IPS-15b (cell line): Measurements from ENCODE around the gene IZUMO4.

Experiments
- H3K27me3 ChIP-seq: one replicate; pipeline ENCODE4 v1.6.1; 2013; ENCODE audit warnings: low read length; ENCODE audit not compliant: control insufficient read depth, insufficient read depth
- H3K36me3 ChIP-seq: one replicate; pipeline ENCODE4 v1.6.1; 2013; ENCODE audit warnings: low read length; ENCODE audit not compliant: control insufficient read depth, insufficient read depth
- H3K4me1 ChIP-seq: one replicate; pipeline ENCODE4 v1.6.1; 2013; ENCODE audit warnings: mild to moderate bottlenecking, low read length; ENCODE audit not compliant: control insufficient read depth, insufficient read depth
- H3K4me3 ChIP-seq: one replicate; pipeline ENCODE4 v1.5.1; 2013; ENCODE audit warnings: low read depth, low read length
- H3K9ac ChIP-seq: one replicate; pipeline ENCODE4 v1.6.1; 2013; ENCODE audit warnings: low read depth, mild to moderate bottlenecking, low read length
- H3K9me3 ChIP-seq: one replicate; pipeline ENCODE4 v1.6.1; 2013; ENCODE audit warnings: mild to moderate bottlenecking, low read length; ENCODE audit not compliant: control insufficient read depth, insufficient read depth

Gene IZUMO4

GRCh38 chr19:2062389-2062729 is 34.4 kb upstream of the IZUMO4 start:
- H3K4me3 ChIP-seq = peak overlapping the region; percentile 79
- peak overlapping the region; percentile 77 for H3K9ac ChIP-seq
- H3K27me3 ChIP-seq = no peaks in the 10 kb centered on the region
- H3K36me3 ChIP-seq = no peaks in the 10 kb centered on the region
- H3K9me3 ChIP-seq = no peaks in the 10 kb centered on the region
- peaks cover 4% of the 10 kb centered on the region for H3K4me1 ChIP-seq

GRCh38 chr19:2062770-2063169 is 33.9 kb upstream of the IZUMO4 start:
- peaks cover 4% of the 10 kb centered on the region for H3K4me1 ChIP-seq
- no peaks in the 10 kb centered on the region for H3K27me3 ChIP-seq
- H3K36me3 ChIP-seq = no peaks in the 10 kb centered on the region
- H3K9ac ChIP-seq = no peak overlapping the region
- no peak overlapping the region for H3K4me3 ChIP-seq
- H3K9me3 ChIP-seq = no peaks in the 10 kb centered on the region

GRCh38 chr19:2063824-2064223 is 32.9 kb upstream of the IZUMO4 start:
- no peaks in the 10 kb centered on the region for H3K9me3 ChIP-seq
- no peak overlapping the region for H3K4me3 ChIP-seq
- H3K36me3 ChIP-seq = no peaks in the 10 kb centered on the region
- H3K9ac ChIP-seq = no peak overlapping the region
- H3K4me1 ChIP-seq = peaks cover 4% of the 10 kb centered on the region
- no peaks in the 10 kb centered on the region for H3K27me3 ChIP-seq

- H3K9me3 ChIP-seq = no peaks in the 10 kb centered on the region
- peaks cover 4% of the 10 kb centered on the region for H3K4me1 ChIP-seq
- H3K4me3 ChIP-seq = no peak overlapping the region
- no peaks in the 10 kb centered on the region for H3K36me3 ChIP-seq
- no peaks in the 10 kb centered on the region for H3K27me3 ChIP-seq
- H3K9ac ChIP-seq = no peak overlapping the region
Observed at GRCh38 chr19:2064395-2064787, 32.3 kb upstream of the IZUMO4 start.

DNA sequence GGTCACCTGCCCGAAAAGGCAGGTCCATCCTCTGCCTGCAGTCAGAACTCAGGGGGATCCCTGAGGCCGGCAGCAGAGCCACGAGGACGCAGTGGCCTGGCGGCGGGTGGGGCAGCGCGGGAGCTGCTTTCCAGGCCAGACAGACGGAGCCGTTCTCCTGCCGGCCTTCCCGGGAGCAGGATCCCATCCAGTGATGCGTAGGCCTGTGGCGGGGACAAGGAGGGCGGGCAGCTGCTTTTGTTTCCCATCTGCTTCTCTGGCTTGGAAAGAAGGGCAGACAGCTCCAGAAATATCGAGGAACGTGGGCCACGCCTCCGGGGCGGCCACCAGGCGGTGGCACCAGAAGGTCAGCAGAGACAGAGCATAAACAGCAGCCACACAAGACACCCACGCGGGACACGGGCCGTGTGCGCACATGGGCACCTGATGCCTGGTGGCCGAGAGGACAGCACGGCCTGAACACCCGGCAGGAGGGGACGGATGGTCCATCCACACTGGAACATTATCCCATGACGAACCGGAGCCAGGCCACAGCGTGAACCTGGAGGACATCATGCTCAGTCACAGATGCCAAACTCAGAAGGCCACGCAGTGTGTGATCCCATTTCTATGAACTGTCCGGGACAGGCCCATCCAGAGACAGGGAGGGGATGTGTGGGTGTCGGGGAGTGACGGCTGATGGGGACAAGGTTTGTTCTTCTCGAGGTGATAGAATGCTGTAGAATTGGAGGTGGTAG is 31.8 kb upstream of the IZUMO4 start:
- peaks cover 4% of the 10 kb centered on the region for H3K4me1 ChIP-seq

DNA sequence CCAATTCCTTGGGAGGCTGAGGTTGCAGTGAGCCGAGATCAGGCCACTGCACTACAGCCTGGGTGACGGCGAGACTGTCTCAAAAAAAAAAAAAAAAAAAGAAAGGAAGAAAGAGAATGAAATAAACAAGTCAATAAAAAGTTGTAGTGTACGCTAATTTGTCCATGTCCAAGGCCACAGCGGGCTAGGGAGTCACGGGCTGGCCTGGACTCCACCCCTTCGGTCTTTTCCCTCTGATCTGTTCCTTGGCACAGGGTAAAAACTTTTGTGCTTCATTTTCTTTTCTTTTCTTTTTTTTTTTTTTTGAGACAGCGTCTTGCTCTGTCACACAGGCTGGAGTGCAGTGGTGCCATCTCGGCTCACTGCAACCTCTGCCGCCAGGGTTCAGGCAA is 26.3 kb upstream of the IZUMO4 start:
- Histone ChIP-seq H3K36me3 (peaks cover 2% of the 10 kb centered on the region), H3K27me3 (no peaks in the 10 kb centered on the region), H3K4me1 (no peaks in the 10 kb centered on the region), H3K9me3 (no peaks in the 10 kb centered on the region), H3K4me3 (no peak overlapping the region), H3K9ac (no peak overlapping the region)

More for the DNA sequence above, 31.8 kb upstream of the IZUMO4 start:
- Histone ChIP-seq H3K9me3 (no peaks in the 10 kb centered on the region), H3K36me3 (no peaks in the 10 kb centered on the region), H3K27me3 (no peaks in the 10 kb centered on the region), H3K4me3 (no peak overlapping the region), H3K9ac (no peak overlapping the region)

- Histone ChIP-seq H3K4me3 (no peak overlapping the region), H3K4me1 (no peaks in the 10 kb centered on the region), H3K9ac (no peak overlapping the region), H3K27me3 (no peaks in the 10 kb centered on the region), H3K9me3 (no peaks in the 10 kb centered on the region), H3K36me3 (peaks cover 2% of the 10 kb centered on the region)
Observed at GRCh38 chr19:2070986-2071673, 25.6 kb upstream of the IZUMO4 start.

DNA sequence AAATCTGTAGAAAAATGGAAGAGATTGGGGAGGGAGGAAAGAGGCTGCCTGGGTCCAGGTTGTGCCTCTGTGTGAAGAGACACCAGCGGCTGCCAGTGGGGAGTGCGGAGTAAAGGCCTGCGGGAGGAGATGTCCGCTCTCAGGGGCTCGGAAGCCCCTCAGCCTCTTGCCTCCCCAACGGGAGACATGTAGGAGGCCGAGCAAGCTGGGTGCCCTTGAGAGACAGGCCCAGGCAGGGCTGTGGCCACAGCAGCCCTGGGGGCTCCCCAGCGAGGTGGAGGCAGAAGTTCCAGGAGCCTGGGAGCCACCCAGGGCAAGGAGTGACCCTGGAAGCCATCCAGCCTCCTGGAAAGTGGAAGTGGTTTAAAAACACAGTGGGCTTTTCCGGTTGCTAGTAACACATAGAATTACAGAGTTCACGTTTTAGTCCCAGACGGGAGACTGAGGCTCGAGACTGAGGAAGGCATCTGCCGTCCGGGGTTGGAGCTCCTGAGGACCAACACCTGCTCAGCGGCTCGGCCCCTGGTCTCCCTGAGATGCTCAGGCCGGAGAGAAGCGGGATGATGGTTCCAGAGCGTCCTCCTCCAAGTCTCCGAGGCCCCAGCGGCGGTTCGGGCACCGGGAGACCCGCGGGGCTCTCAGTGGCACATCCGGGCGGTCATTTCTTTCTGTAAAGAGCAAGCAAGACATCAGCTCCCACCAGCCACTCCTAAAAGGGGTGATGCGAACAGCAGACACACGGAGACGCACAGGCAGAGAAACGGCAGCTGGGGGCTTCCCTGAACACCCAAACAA is 23.8 kb upstream of the IZUMO4 start:
- Histone ChIP-seq H3K4me1 (no peaks in the 10 kb centered on the region), H3K4me3 (no peak overlapping the region), H3K27me3 (no peaks in the 10 kb centered on the region), H3K36me3 (peaks cover 2% of the 10 kb centered on the region), H3K9ac (no peak overlapping the region), H3K9me3 (no peaks in the 10 kb centered on the region)

DNA sequence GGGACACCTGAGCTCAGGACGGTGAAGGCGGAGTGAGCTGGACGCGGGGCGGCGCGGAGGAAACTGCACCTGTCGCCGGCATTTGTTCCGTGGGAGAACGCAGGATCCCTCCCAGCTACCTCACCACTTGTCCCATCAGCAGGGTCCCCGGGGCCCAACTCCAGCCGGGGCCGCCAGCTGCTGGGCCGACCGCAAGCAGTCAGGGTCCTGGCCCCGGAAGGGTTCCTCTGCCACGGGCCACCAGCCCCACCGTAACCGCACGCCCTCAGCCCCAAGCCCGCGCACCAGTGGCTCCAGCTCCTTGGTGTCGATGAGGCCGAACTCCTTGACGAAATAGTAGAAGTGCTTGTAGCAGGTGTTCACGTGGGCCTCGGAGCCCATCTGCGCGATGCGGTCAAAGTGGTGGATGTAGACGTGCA is 20.2 kb upstream of the IZUMO4 start:
- Histone ChIP-seq H3K27me3 (no peaks in the 10 kb centered on the region), H3K36me3 (peaks cover 5% of the 10 kb centered on the region), H3K9ac (no peak overlapping the region), H3K9me3 (no peaks in the 10 kb centered on the region), H3K4me3 (no peak overlapping the region), H3K4me1 (no peaks in the 10 kb centered on the region)

GRCh38 chr19:2077398-2077797 is 19.3 kb upstream of the IZUMO4 start:
- Histone ChIP-seq H3K36me3 (peaks cover 5% of the 10 kb centered on the region), H3K27me3 (no peaks in the 10 kb centered on the region), H3K9ac (no peak overlapping the region), H3K4me1 (no peaks in the 10 kb centered on the region), H3K9me3 (no peaks in the 10 kb centered on the region), H3K4me3 (no peak overlapping the region)

- no peaks in the 10 kb centered on the region for H3K9me3 ChIP-seq
- peaks cover 5% of the 10 kb centered on the region for H3K36me3 ChIP-seq
- no peaks in the 10 kb centered on the region for H3K4me1 ChIP-seq
Observed at GRCh38 chr19:2077833-2078619, 18.7 kb upstream of the IZUMO4 start.

More at GRCh38 chr19:2077833-2078619, 18.7 kb upstream of the IZUMO4 start:
- Histone ChIP-seq H3K27me3 (no peaks in the 10 kb centered on the region), H3K4me3 (no peak overlapping the region), H3K9ac (no peak overlapping the region)
